SK-N-SH (cell line): Measurements from ENCODE around the gene KLHDC8A. TPM values are rescaled to one million over a fixed set of nuclear protein-coding genes. Genes with fewer than 3 reads are reported as not detected.

Experiments
- CTCF ChIA-PET: fragments of 300-600, 350-600 bp; formaldehyde crosslinking; extraction: SDS; loops from one replicate; lab custom pipeline; 2021; lab: Yijun Ruan, JAX
- POLR2A ChIA-PET: fragments of 350-600 bp; sonication (Branson Sonifier 250); formaldehyde crosslinking; extraction: SDS; loops from one replicate; lab custom pipeline; 2020; ENCODE audit warnings: antibody characterized with exemption, inconsistent platforms; lab: Yijun Ruan, JAX
- DNase-seq: peaks from one replicate; pipeline ENCODE4 v3.0.0; 2012
- H2AFZ ChIP-seq: fragments of 200-600 bp; sonication (generic); 2 replicates; pipeline ENCODE4 v1.8.1; 2016; ENCODE audit warnings: antibody characterized with exemption, mild to moderate bottlenecking, low read depth
- H3F3A ChIP-seq: fragments of 200-600 bp; sonication (generic); replicated peaks from 2 replicates; pipeline ENCODE3; 2016; ENCODE audit warnings: antibody characterized with exemption, mild to moderate bottlenecking; ENCODE audit not compliant: insufficient read depth
- H3K27ac ChIP-seq, 2 experiments: fragments of 200-500 bp in 1 of 2; fragments of 200-600 bp in 1 of 2; sonication (Bioruptor generic) in 1 of 2; sonication (generic), shearing (Covaris generic) in 1 of 2; 2 replicates each; pipeline versions ENCODE4 v1.5.1 to v1.6.1; 2014 to 2016; ENCODE audit warnings: low read depth in 2 of 2, inconsistent platforms in 1 of 2, low read length in 1 of 2, mild to moderate bottlenecking in 1 of 2, mixed read lengths in 1 of 2
- H3K27me3 ChIP-seq: fragments of 200-600 bp; sonication (generic), shearing (Covaris generic); 2 replicates; pipeline ENCODE4 v1.6.1; 2016; ENCODE audit warnings: mixed run types; ENCODE audit not compliant: insufficient read depth
- H3K36me3 ChIP-seq, 2 experiments: fragments of 200-500 bp in 1 of 2; fragments of 200-600 bp in 1 of 2; sonication (Bioruptor generic) in 1 of 2; sonication (generic) in 1 of 2; replicated peaks in 1 of 2; 2 replicates each; pipeline versions ENCODE3 to v1.5.1; 2014 to 2016; ENCODE audit warnings: low read length in 1 of 2, mild to moderate bottlenecking in 1 of 2; ENCODE audit not compliant: insufficient read depth in 2 of 2, control insufficient read depth in 1 of 2
- H3K4me1 ChIP-seq, 2 experiments: fragments of 200-500 bp in 1 of 2; fragments of 200-600 bp in 1 of 2; sonication (Bioruptor generic) in 1 of 2; sonication (generic), shearing (Covaris generic) in 1 of 2; 2 replicates each; pipeline versions ENCODE4 v1.5.1 to v1.6.1; 2014 to 2016; ENCODE audit warnings: low read depth in 1 of 2, low read length in 1 of 2, mixed run types in 1 of 2; ENCODE audit not compliant: insufficient read depth in 2 of 2, control insufficient read depth in 1 of 2
- H3K4me2 ChIP-seq: fragments of 200-600 bp; sonication (generic), shearing (Covaris generic); 2 replicates; pipeline ENCODE4 v1.6.1; 2017; ENCODE audit warnings: mixed run types
- H3K4me3 ChIP-seq, 2 experiments: fragments of 200-500 bp in 1 of 2; fragments of 200-600 bp in 1 of 2; sonication (Bioruptor generic) in 1 of 2; sonication (generic), shearing (Covaris generic) in 1 of 2; 2 replicates each; pipeline versions ENCODE4 v1.5.1 to v1.8.1; 2014 to 2016; ENCODE audit warnings: low read depth in 2 of 2, inconsistent platforms in 1 of 2, low read length in 1 of 2, mild to moderate bottlenecking in 1 of 2, mixed read lengths in 1 of 2, moderate library complexity in 1 of 2
- H3K79me2 ChIP-seq: fragments of 200-600 bp; sonication (generic); 2 replicates; pipeline ENCODE4 v1.8.1; 2017; ENCODE audit warnings: mild to moderate bottlenecking; ENCODE audit not compliant: insufficient read depth
- H3K9ac ChIP-seq: fragments of 200-600 bp; sonication (generic); 2 replicates; pipeline ENCODE4 v1.6.1; 2017; ENCODE audit warnings: mixed run types
- H3K9me2 ChIP-seq: fragments of 200-600 bp; sonication (generic); 2 replicates; pipeline ENCODE4 v1.6.1; 2017; ENCODE audit warnings: mixed run types
- H3K9me3 ChIP-seq: fragments of 200-600 bp; sonication (generic); 2 replicates; pipeline ENCODE4 v1.6.1; 2017; ENCODE audit warnings: mixed run types, mild to moderate bottlenecking, moderate library complexity
- H4K20me1 ChIP-seq: fragments of 200-600 bp; sonication (generic); 2 replicates; pipeline ENCODE4 v1.6.1; 2017; ENCODE audit warnings: mild to moderate bottlenecking, mixed run types; ENCODE audit not compliant: insufficient read depth
- ELF1 ChIP-seq: IDR thresholded peaks from 2 replicates; pipeline ENCODE4 v1.4.0; 2012
- FOXJ3 ChIP-seq: sonication (generic); formaldehyde crosslinking; IDR thresholded peaks from 2 replicates; pipeline ENCODE4 v1.5.1; 2020; ENCODE audit warnings: mild to moderate bottlenecking, missing genetic modification reagents
- GABPA ChIP-seq: IDR thresholded peaks from 2 replicates; pipeline ENCODE4 v1.4.0; 2012; ENCODE audit warnings: low read depth, mild to moderate bottlenecking
- GATA2 ChIP-seq: sonication (generic); formaldehyde crosslinking; IDR thresholded peaks from 2 replicates; pipeline ENCODE4 v1.5.0; 2020; ENCODE audit warnings: mild to moderate bottlenecking, missing genetic modification reagents
- MAX ChIP-seq: IDR thresholded peaks from 2 replicates; pipeline ENCODE4 v1.4.0; 2012; ENCODE audit warnings: low read depth
- MEF2A ChIP-seq: IDR thresholded peaks from 2 replicates; pipeline ENCODE4 v1.4.0; 2012; ENCODE audit warnings: low read depth, borderline replicate concordance
- MXI1 ChIP-seq: IDR thresholded peaks from 2 replicates; pipeline ENCODE4 v1.6.1; 2012; ENCODE audit warnings: mild to moderate bottlenecking, low read depth, low read length, improper control_type of control experiment
- POLR2AphosphoS5 ChIP-seq: IDR thresholded peaks from 2 replicates; pipeline ENCODE4 v1.6.1; 2012; ENCODE audit warnings: low read depth, low read length
- RAD21 ChIP-seq: IDR thresholded peaks from 2 replicates; pipeline ENCODE4 v1.6.1; 2012; ENCODE audit warnings: mild to moderate bottlenecking, low read length
- RCOR1 ChIP-seq: fragments of 150-350 bp; IDR thresholded peaks from 2 replicates; pipeline ENCODE4 v1.6.1; 2017; ENCODE audit warnings: antibody characterized with exemption, low read length
- RFX5 ChIP-seq: IDR thresholded peaks from 2 replicates; pipeline ENCODE4 v1.6.1; 2012; ENCODE audit warnings: mild to moderate bottlenecking, improper control_type of control experiment, low read length
- RXRA ChIP-seq: IDR thresholded peaks from 2 replicates; pipeline ENCODE4 v1.4.0; 2012; ENCODE audit warnings: low read depth, mild to moderate bottlenecking, borderline replicate concordance
- SIN3A ChIP-seq: IDR thresholded peaks from 2 replicates; pipeline ENCODE4 v1.6.1; 2012; ENCODE audit warnings: low read depth, mild to moderate bottlenecking, low read length, moderate library complexity, borderline replicate concordance
- TAF1 ChIP-seq: IDR thresholded peaks from 2 replicates; pipeline ENCODE4 v1.6.1; 2012; ENCODE audit warnings: low read depth, mild to moderate bottlenecking, low read length, moderate library complexity, borderline replicate concordance
- TCF12 ChIP-seq: IDR thresholded peaks from 2 replicates; pipeline ENCODE4 v1.4.0; 2012
- YY1 ChIP-seq: IDR thresholded peaks from 2 replicates; pipeline ENCODE4 v1.4.0; 2012; ENCODE audit warnings: low read depth, mild to moderate bottlenecking
- WGBS: methylation state at CpG from one replicate; pipeline ENCODE4 v1.1.6; 2017; ENCODE audit warnings: low lambda C conversion rate; 5-methylcytosine and 5-hydroxymethylcytosine counted together
- polyA plus RNA-seq, 3 experiments: library from polyadenylated mRNA; depleted of rRNA; stranded (reverse); fragments of >200 nt; gene quantifications; 2 replicates each; pipeline ENCODE4 v1.2.3, GENCODE V29; 2012
- TF ChIP-seq, protein P1 (sequence below): fragments of 150-350 bp; IDR thresholded peaks from 2 replicates; pipeline ENCODE4 v1.6.1; 2016; ENCODE audit warnings: mild to moderate bottlenecking, low read depth, low read length
- TF ChIP-seq, protein P2 (sequence below): IDR thresholded peaks from 2 replicates; pipeline ENCODE4 v1.4.0; 2012; ENCODE audit warnings: low read depth, borderline replicate concordance
- TF ChIP-seq, protein P3 (sequence below): fragments of 150-350 bp; IDR thresholded peaks from 2 replicates; pipeline ENCODE4 v1.6.1; 2017; ENCODE audit warnings: antibody characterized with exemption, low read length, low read depth, borderline replicate concordance

KLHDC8A gene
- polyA plus RNA-seq, 1 of the 3 experiments (the other 2 are of a cell fraction): 0.02 TPM

DNA sequence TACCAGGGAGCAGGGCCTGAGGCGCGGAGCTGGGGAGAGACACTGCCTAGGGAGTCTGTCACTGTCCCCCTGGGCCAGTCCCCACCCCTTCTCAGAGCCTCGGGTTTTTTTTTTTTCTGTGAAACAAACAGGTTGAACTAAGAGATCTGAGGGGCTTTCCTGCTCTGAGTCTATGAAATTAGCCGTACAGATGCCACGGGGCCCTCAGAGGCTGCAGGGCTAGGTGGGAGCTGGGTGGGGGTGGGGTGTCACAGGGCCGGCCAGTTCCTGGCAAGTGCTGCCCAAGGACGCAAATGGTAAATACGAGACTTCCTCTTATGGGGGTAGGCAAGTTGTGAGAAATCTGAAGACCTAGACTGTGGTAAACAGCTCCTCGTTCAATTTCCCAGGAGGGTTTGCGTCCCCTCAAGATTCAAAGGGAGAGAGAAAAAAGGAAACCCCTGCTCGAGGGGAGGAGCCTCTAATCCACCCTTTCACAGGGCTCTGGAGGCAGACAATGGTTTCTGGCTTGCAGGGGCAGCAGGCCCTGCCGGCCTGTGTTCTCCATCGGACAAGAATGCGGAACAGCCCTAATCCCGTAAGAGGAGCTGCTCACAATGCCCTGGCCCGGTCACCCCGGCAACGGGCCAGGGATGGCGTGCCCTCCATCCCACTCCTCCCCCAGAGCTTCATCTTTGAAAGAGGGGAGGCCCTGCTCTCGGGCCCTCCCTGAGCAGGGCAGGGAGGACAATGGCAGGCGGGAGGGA is 43.0 kb downstream of the KLHDC8A start:
- 75% methylated on average over 15 of the region's 21 CpGs for WGBS
- no peak overlapping the region for H3K4me3 ChIP-seq
- H3K4me2 ChIP-seq: no peak overlapping the region; the same call in 1 of the 2 replicates
- CTCF ChIA-PET: interaction anchor here (0.7 to 46.8 kb wide), 5 partner anchors 11 to 193 kb away, joined by 3 to 1368 read pairs (median 5); no protein-coding TSS in a partner anchor
- H3K36me3 ChIP-seq: peaks cover 13 to 30% of the 10 kb centered on the region in 2 experiments
- peaks cover 95% of the 10 kb centered on the region for H3K79me2 ChIP-seq
- H2AFZ ChIP-seq: no peak overlapping the region
- peaks cover 13 to 24% of the 10 kb centered on the region in 2 experiments for H3K4me1 ChIP-seq
- H3K9me3 ChIP-seq: no peaks in the 10 kb centered on the region
- POLR2A ChIA-PET: no interaction called here
- no peak for TF ChIP-seq RFX5
- TF ChIP-seq, protein P1, sequence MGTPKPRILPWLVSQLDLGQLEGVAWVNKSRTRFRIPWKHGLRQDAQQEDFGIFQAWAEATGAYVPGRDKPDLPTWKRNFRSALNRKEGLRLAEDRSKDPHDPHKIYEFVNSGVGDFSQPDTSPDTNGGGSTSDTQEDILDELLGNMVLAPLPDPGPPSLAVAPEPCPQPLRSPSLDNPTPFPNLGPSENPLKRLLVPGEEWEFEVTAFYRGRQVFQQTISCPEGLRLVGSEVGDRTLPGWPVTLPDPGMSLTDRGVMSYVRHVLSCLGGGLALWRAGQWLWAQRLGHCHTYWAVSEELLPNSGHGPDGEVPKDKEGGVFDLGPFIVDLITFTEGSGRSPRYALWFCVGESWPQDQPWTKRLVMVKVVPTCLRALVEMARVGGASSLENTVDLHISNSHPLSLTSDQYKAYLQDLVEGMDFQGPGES: no peak
- no peak overlapping the region for H3K27ac ChIP-seq
- peaks cover 4% of the 10 kb centered on the region for H3F3A ChIP-seq
- DNase-seq: no peak
- H3K27me3 ChIP-seq: no peaks in the 10 kb centered on the region
- H3K9me2 ChIP-seq: no peaks in the 10 kb centered on the region
- H4K20me1 ChIP-seq: peaks cover 45% of the 10 kb centered on the region
- no peak overlapping the region for H3K9ac ChIP-seq

GRCh38 chr1:205312866-205313562 is 43.7 kb downstream of the KLHDC8A start:
- Histone ChIP-seq H3K4me2 (no peak overlapping the region; the same call in 1 of the 2 replicates), H3K9ac (no peak overlapping the region), H3K9me3 (no peaks in the 10 kb centered on the region), H3K4me3 (no peak overlapping the region), H3K27me3 (no peaks in the 10 kb centered on the region), H3K27ac (no peak overlapping the region), H3K36me3 (peaks cover 17 to 31% of the 10 kb centered on the region in 2 experiments), H4K20me1 (peaks cover 39% of the 10 kb centered on the region), H2AFZ (no peak overlapping the region), H3K9me2 (no peaks in the 10 kb centered on the region), H3K4me1 (peaks cover 13 to 20% of the 10 kb centered on the region in 2 experiments), H3F3A (peaks cover 4% of the 10 kb centered on the region), H3K79me2 (peaks cover 87% of the 10 kb centered on the region)
- no peak for TF ChIP-seq MXI1
- no peak for TF ChIP-seq RAD21
- TF ChIP-seq SIN3A: no peak
- TF ChIP-seq YY1: no peak
- no peak for TF ChIP-seq FOXJ3 (CRISPR knock-in tag)
- no peak for TF ChIP-seq GATA2
- TF ChIP-seq, protein P2, sequence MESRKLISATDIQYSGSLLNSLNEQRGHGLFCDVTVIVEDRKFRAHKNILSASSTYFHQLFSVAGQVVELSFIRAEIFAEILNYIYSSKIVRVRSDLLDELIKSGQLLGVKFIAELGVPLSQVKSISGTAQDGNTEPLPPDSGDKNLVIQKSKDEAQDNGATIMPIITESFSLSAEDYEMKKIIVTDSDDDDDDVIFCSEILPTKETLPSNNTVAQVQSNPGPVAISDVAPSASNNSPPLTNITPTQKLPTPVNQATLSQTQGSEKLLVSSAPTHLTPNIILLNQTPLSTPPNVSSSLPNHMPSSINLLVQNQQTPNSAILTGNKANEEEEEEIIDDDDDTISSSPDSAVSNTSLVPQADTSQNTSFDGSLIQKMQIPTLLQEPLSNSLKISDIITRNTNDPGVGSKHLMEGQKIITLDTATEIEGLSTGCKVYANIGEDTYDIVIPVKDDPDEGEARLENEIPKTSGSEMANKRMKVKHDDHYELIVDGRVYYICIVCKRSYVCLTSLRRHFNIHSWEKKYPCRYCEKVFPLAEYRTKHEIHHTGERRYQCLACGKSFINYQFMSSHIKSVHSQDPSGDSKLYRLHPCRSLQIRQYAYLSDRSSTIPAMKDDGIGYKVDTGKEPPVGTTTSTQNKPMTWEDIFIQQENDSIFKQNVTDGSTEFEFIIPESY: no peak
- no peak for TF ChIP-seq TAF1
- no peak for TF ChIP-seq GABPA
- TF ChIP-seq ELF1: no peak
- no peak for TF ChIP-seq POLR2AphosphoS5
- TF ChIP-seq RXRA: no peak
- TF ChIP-seq MAX: no peak
- TF ChIP-seq RCOR1: no peak
- TF ChIP-seq, protein P3, sequence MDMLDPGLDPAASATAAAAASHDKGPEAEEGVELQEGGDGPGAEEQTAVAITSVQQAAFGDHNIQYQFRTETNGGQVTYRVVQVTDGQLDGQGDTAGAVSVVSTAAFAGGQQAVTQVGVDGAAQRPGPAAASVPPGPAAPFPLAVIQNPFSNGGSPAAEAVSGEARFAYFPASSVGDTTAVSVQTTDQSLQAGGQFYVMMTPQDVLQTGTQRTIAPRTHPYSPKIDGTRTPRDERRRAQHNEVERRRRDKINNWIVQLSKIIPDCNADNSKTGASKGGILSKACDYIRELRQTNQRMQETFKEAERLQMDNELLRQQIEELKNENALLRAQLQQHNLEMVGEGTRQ: no peak
- TF ChIP-seq MEF2A: no peak
- TF ChIP-seq TCF12: no peak
- no peak for DNase-seq
- WGBS: 86% methylated on average over 10 of the region's 10 CpGs
- ChIA-PET CTCF (interaction anchor here (1.2 to 46.8 kb wide), 3 partner anchors 12 to 41 kb away, joined by 5 to 1368 read pairs (median 11); no protein-coding TSS in a partner anchor), POLR2A (no interaction called here)
